ENCODE data around the gene NDUFB8. TPM values are rescaled to one million over a fixed set of nuclear protein-coding genes. Genes with fewer than 3 reads are reported as not detected.
A peak's percentile ranks its signal among the peaks of the same experiment; 100 is the strongest.

NDUFB8 gene
- total and polyA plus RNA-seq, 8 donors = 35.5 to 156 (median 58.6) TPM

GRCh38 chr10:100561005-100561404 is 31.3 kb upstream of the NDUFB8 start:
- TF ChIP-seq, protein P1, sequence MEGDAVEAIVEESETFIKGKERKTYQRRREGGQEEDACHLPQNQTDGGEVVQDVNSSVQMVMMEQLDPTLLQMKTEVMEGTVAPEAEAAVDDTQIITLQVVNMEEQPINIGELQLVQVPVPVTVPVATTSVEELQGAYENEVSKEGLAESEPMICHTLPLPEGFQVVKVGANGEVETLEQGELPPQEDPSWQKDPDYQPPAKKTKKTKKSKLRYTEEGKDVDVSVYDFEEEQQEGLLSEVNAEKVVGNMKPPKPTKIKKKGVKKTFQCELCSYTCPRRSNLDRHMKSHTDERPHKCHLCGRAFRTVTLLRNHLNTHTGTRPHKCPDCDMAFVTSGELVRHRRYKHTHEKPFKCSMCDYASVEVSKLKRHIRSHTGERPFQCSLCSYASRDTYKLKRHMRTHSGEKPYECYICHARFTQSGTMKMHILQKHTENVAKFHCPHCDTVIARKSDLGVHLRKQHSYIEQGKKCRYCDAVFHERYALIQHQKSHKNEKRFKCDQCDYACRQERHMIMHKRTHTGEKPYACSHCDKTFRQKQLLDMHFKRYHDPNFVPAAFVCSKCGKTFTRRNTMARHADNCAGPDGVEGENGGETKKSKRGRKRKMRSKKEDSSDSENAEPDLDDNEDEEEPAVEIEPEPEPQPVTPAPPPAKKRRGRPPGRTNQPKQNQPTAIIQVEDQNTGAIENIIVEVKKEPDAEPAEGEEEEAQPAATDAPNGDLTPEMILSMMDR (IDR thresholded peaks at IDR 0.05) = no peak
- Histone ChIP-seq H3K36me3 (no peaks in the 10 kb centered on the region), H3K4me1 (peaks cover 0 to 10% (median 0%) of the 10 kb centered on the region in 3 donors), H3K27ac (no peak overlapping the region), H3K9me3 (no peaks in the 10 kb centered on the region), H3K4me3 (no peak overlapping the region), H3K27me3 (peaks cover 0 to 9% (median 0%) of the 10 kb centered on the region in 4 donors)
- FAIRE-seq (no peak), DNase-seq (no peak), ATAC-seq (no peak)
- intact Hi-C loops (cut with DNase I) = loop anchor here in 2 of 3 donors (5.0 to 10.0 kb wide), 4 partner anchors 181 to 321 kb away; partner anchors contain the start of gene PAX2 (in 1 of the 2)
- 35 to 50% methylated on average over 2 of the region's 2 CpGs for WGBS, 2 donors

GRCh38 chr10:100560248-100560647 is 30.6 kb upstream of the NDUFB8 start:
- no peaks in the 10 kb centered on the region for H3K9me3 ChIP-seq
- no peak for ATAC-seq
- DNase-seq = no peak
- no peak overlapping the region for H3K4me3 ChIP-seq
- intact Hi-C loops (cut with DNase I) = loop anchor here in 2 of 3 donors (5.0 to 10.0 kb wide), 4 partner anchors 182 to 322 kb away; partner anchors contain the start of gene PAX2 (in 1 of the 2)
- WGBS, 2 donors = 92 to 95% methylated on average over 1 of the region's 1 CpG
- H3K4me1 ChIP-seq = peaks cover 0 to 11% (median 0%) of the 10 kb centered on the region in 3 donors
- TF ChIP-seq, protein P1 (IDR thresholded peaks at IDR 0.05) = no peak
- no peaks in the 10 kb centered on the region for H3K36me3 ChIP-seq
- FAIRE-seq = no peak
- H3K27ac ChIP-seq = no peak overlapping the region
- peaks cover 0 to 9% (median 0%) of the 10 kb centered on the region in 4 donors for H3K27me3 ChIP-seq

- H3K27ac ChIP-seq = no peak overlapping the region
- H3K4me3 ChIP-seq = no peak overlapping the region
- peaks cover 0 to 3% (median 0%) of the 10 kb centered on the region in 3 donors for H3K36me3 ChIP-seq
- TF ChIP-seq, protein P1 (IDR thresholded peaks at IDR 0.05) = no peak
- no peaks in the 10 kb centered on the region for H3K9me3 ChIP-seq
- DNase-seq (no peak), FAIRE-seq (no peak), ATAC-seq (peak; percentile 81 to 97 (median 84))
- WGBS, 2 donors = 16 to 24% methylated on average over 2 of the region's 2 CpGs
- no peaks in the 10 kb centered on the region for H3K27me3 ChIP-seq
- peaks cover 0 to 7% (median 6%) of the 10 kb centered on the region in 3 donors for H3K4me1 ChIP-seq
- intact Hi-C loops (cut with DNase I) = no loop called here
These were observed 25.2 kb upstream of the NDUFB8 start for GRCh38 chr10:100554902-100555301.

DNA sequence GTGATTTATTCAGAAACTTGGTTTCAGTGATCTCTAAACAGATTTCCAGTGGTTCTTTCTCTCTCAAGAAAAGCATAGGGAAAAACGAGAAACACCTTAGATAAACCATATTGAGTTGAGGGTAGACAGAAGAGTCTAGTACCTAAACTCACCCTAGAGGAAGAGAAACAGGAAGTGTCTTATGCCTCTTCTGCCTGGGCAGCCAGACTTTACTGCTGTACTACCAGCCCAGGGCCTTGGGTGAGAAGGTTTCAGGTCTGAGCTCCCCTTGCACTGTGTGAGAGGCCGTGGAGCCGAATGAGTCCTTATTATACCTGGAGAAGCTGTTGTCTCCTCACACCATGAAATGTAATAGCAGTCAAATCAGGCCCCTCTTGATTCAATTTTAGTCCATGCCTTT is 24.3 kb upstream of the NDUFB8 start:
- intact Hi-C loops (cut with DNase I) = no loop called here
- Histone ChIP-seq H3K4me1 (peaks cover 0 to 7% (median 6%) of the 10 kb centered on the region in 3 donors), H3K9me3 (no peaks in the 10 kb centered on the region), H3K4me3 (no peak overlapping the region), H3K27me3 (no peaks in the 10 kb centered on the region), H3K27ac (no peak overlapping the region), H3K36me3 (peaks cover 0 to 4% (median 0%) of the 10 kb centered on the region in 3 donors)
- ATAC-seq = no peak
- TF ChIP-seq, protein P1 (IDR thresholded peaks at IDR 0.05) = no peak
- no peak for DNase-seq
- FAIRE-seq = no peak
- WGBS, 2 donors = 90 to 94% methylated on average over 3 of the region's 3 CpGs

DNA sequence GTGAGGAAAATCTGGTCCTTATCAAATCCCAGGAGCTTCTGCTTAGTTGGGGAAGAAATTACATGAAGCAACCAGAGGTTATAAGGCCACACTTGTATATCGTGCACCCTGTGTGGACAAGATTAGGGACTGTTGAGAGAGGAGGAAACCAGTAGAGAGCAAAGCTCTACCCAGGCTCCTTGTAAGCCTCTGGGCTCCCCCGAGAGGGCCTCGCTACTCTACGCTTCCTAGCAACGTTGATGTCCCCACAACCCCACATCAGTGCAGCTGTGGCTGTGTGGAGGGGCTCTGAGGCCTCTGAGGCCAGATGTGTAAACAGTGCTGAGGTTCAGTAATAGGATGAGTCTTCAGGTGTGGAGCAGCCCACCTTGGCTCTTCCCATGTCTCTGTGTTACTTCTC is 22.1 kb upstream of the NDUFB8 start:
- TF ChIP-seq, protein P1 (IDR thresholded peaks at IDR 0.05) = no peak
- H3K36me3 ChIP-seq = peaks cover 0 to 23% (median 11%) of the 10 kb centered on the region in 3 donors
- FAIRE-seq = no peak

More for the DNA sequence above, 22.1 kb upstream of the NDUFB8 start:
- Histone ChIP-seq H3K4me1 (peaks cover 0 to 7% (median 6%) of the 10 kb centered on the region in 3 donors), H3K27ac (no peak overlapping the region), H3K9me3 (no peaks in the 10 kb centered on the region), H3K27me3 (no peaks in the 10 kb centered on the region), H3K4me3 (no peak overlapping the region)
- 76 to 80% methylated on average over 5 of the region's 5 CpGs for WGBS, 2 donors
- DNase-seq = no peak
- ATAC-seq = no peak
- intact Hi-C loops (cut with DNase I) = no loop called here
